Pons (tissue), 1 donor: Measurements from ENCODE around the gene ATG5.

Source experiments
- DNase-seq: peaks from one replicate; pipeline ENCODE4 v3.0.0-alpha.2; 2016; ENCODE audit warnings: low spot score

The ATG5 gene

GRCh38 chr6:106220485-106220884 is 105.1 kb downstream of the ATG5 start:
- DNase-seq = no peak

DNA sequence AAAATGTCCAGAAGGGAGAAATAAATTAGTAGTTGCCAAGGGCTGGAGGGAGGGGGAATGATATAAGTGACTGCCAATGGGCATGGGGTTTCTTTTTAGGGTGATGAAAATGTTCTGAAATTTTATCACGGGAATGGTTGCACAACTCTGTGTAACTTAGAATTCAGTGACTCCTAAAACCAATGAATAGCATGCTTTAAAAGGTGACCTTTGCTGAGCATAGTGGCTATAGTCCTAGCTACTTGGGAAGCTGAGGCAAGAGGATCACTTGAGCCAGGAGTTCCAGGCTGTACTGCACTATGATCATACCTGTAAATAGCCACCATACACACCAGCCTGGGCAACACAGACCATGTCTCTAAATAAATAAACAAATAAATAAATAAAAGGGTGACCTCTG is 109.0 kb downstream of the ATG5 start:
- no peak for DNase-seq

GRCh38 chr6:106215608-106216007 is 110.0 kb downstream of the ATG5 start:
- DNase-seq = no peak

DNA sequence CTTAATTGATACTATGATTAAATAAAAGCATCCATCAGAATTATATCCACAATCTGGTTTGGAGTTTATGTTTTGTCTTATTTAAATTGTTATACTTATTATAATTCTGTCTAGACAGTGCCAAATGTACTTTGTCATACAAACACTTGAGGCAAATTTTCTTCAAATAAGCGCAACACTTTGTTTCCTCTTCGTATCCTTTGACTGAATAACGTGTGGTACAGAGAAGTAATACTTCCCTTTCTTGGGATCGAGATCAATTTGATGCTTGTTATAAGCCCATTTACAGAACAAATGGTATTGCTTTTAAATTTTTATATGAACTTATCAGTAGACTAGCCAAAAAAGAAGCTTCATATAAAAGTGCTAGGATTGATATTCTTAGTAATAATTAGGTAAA is 111.0 kb downstream of the ATG5 start:
- DNase-seq = no peak

DNA sequence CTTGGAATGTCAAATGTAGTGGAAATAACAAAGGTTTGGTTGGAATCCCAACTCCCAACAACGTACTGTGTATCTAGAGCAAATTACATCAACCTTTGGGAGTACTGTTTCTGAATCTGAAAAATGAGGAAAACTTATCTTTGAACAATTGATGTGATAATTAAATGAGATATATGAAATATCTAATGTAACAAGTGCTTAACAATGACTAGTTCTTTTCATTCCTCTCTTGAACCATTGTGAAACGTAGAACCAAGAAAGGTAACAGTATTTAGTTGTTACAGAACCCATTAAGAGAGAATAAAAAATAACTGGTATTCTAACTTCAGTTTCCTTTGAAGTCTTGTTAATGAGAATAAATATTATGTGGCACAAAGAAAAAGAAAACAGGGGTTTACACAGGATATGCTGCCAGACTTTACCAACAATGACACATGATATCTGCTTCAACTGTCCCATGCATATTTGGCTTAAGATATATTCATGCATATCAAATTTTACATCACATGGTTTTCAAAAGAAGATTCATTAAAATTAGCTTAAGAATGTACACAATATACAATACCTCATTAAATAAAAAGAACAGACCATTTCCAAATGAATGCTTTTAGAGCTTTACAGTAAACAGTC is 111.8 kb downstream of the ATG5 start:
- no peak for DNase-seq

DNA sequence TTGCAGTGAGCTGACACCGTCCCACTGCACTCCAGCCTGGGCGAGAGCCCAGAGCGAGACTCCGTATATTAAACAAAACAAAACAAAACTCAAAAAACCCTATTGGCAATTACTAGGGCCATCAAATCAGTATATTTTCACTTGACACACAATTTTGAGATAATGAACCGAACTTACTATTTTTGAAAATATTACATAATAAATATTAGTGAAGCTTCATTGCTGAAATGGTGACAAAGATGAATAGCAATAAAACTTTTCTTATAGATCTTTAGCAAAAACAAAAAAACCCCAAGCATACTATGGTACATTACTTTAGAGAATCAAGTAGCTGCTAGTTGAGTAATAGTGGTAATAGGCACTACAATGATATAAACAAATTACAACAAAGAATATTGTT is 113.0 kb downstream of the ATG5 start:
- no peak for DNase-seq

DNA sequence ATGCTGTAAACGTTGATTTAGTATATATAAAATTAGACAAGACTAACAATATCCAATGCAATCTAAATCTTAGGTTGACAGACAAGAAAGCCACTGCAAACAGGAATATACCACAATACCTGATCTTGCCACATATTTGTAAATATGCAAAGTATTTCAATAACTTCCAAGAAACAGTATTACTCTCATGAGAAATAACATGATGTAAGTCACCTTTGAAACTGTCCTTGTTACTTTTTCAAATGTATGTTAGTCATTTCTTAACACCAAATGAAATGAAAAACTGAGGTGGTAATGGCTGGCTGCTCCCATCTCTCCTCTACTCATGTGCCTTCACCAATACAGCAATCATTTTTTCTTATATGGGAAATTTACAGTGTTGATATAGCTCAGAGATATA is 118.7 kb downstream of the ATG5 start:
- no peak for DNase-seq

DNA sequence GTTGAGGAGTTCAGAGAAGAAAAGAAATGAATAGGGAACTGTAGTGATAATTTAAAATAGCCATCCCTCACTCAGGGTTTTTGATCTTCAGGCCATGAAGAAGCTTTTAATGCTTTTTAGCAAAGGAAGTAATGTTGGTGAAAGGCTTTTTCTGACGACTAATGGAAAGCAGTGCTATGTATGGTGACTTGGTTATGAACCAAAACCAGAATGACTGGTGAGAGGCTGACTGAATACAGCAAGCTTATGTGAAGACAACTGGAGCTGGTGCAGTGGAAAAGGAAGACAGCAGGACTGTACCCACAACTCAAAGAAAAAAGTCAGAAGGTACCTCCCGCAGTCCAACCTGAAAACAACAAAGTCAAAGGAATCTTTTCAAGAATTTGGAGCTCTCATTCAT is 120.6 kb downstream of the ATG5 start:
- no peak for DNase-seq

DNA sequence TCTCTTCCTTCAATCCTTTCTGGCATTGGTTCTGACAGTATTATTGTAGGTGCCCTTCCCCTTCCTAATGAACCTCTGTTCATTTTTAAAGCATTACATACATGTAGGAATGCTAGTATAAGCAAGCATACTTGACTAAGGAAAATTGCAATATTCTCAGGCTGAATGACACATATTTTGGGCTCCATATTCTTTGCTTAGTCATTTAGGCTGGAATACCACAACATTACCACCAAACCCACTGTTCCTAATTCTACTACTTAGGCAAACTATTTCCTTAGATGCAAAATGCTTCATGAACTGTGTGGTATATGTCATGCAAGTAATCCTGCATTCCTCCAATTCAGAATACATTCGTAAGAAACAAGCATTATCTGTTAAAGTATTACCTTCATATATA is 125.6 kb downstream of the ATG5 start:
- no peak for DNase-seq

GRCh38 chr6:106199331-106199730 is 126.2 kb downstream of the ATG5 start:
- no peak for DNase-seq

- no peak for DNase-seq
Observed at GRCh38 chr6:106197441-106197840, 128.1 kb downstream of the ATG5 start.

GRCh38 chr6:106194949-106195921 is 130.3 kb downstream of the ATG5 start:
- DNase-seq = no peak

DNA sequence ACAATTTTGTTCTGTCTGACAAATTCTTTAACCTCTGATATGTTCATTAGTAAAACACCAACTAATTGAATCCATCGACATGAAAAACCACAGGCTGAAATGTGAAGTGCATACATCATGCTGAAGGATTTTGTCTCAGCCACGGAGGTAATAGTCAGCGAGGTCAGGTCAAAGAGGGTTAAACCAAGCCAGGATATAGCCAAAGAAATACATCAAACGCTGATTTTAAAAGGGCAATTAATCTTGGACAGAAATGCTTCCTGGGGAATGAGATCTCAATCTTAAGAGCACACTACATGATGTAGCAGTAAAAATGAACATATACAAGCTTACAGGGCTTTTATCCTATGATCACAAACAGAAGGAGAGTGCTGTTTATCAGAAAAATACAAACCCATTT is 132.7 kb downstream of the ATG5 start:
- no peak for DNase-seq

- DNase-seq = peak; percentile 26
Observed at GRCh38 chr6:106188104-106188794, 137.3 kb downstream of the ATG5 start.

DNA sequence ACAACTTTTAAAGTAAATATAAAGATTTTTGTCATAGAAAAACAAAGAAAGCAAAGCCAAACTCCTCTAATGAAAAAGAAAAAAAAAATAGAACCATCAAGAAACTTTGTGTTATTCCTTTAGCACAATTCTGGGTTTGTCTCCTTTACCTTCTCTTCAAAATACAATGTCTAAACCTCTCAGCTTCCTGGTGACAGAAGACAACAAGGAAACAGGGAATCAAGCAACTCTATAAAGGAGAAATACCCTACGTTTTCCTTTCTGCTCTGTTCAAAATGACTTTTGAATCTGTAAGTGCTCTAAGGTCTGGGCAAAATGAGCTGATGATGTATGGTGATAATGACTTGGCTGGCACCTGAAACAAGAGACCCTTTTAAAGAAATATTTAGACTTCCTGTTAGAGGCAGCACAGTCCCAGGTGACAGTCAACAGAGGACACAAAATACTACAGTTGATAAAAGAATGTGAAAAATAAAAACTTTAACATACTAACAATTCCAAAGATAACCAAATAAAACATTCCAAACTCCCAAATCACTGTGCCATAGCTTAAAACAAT is 138.1 kb downstream of the ATG5 start:
- no peak for DNase-seq

- DNase-seq = no peak
Observed at GRCh38 chr6:106186714-106187113, 138.8 kb downstream of the ATG5 start.

- no peak for DNase-seq
Observed at GRCh38 chr6:106186172-106186571, 139.4 kb downstream of the ATG5 start.

- no peak for DNase-seq
Observed at GRCh38 chr6:106185615-106186014, 139.9 kb downstream of the ATG5 start.

GRCh38 chr6:106184629-106185028 is 140.9 kb downstream of the ATG5 start:
- no peak for DNase-seq

- DNase-seq = no peak
Observed at GRCh38 chr6:106183430-106183829, 142.1 kb downstream of the ATG5 start.

DNA sequence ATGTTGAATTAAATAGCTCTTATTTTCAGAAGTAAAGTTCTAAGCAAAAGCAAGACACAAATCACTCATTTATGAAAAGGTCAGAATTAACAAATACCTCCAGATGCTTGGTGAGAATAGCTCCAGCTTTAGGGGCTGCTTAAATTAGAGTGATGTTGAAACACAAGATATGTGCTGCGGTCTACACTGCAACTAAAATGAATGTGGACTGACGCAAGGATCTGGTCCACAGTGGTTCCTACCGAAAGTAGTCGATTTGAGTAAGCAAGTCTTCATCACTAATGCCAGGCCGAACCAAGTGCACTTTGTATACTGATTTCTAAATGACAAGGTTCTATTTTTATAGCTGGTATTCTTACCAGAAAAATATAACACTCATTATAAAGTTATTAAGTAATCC is 143.1 kb downstream of the ATG5 start:
- DNase-seq = no peak

DNA sequence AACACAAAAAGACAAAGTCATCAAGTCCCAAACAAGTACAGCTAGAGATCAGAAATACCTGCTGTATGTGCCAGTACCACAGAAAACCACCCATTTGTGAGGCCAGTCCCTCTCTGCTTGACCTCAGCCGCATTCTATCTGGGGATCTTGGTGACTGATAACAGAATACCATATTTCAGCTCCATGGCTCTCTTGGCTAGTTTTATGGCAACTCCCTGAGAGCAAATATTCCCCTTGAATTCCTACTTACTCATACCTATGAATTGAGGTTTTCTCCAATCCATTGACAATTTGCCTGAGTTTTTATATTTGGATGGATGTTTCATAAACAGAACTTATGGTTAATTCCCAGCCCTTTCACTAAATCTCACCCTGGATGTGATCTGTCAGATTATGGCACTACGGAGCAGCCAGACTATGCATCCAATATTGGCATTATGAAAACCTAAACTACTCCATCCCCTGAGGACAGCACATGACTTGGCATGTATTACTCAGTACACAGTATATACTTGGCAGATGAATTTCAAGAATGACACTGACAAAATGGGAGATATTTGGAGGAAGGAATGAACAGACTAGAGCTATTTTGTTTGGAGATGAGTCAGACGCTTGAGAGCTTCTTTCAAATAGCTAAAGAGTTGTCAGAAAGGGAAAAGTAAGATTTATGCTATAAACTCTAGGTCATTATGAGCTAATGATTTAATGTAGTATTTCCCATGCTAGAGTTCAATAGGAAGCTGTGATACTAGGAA is 143.7 kb downstream of the ATG5 start:
- DNase-seq = no peak
